Measurements from ENCODE around the gene NUDT22.

NUDT22 gene

GRCh38 chr11:64208796-64209562 is 17.1 kb upstream of the NUDT22 start:
- TF ChIP-seq RARB (CRISPR knock-in tag; IDR thresholded peaks at IDR 0.05) (no peak), PATZ1 (CRISPR knock-in tag; IDR thresholded peaks at IDR 0.05; ENCODE audit: borderline replicate concordance) (no peak), PPARA (CRISPR knock-in tag; IDR thresholded peaks at IDR 0.05; ENCODE audit: borderline replicate concordance) (no peak), TOX (CRISPR knock-in tag; IDR thresholded peaks at IDR 0.05; ENCODE audit: borderline replicate concordance) (no peak), OSR1 (CRISPR knock-in tag; IDR thresholded peaks at IDR 0.05) (no peak), POU6F1 (CRISPR knock-in tag; IDR thresholded peaks at IDR 0.05; ENCODE audit: borderline replicate concordance, low read depth) (no peak)
- ATAC-seq = no peak

GRCh38 chr11:64209563-64209843 is 16.6 kb upstream of the NUDT22 start:
- TF ChIP-seq ARNTL (CRISPR knock-in tag; IDR thresholded peaks at IDR 0.05; ENCODE audit: borderline replicate concordance, low read depth) (no peak), ZNF70 (CRISPR knock-in tag; IDR thresholded peaks at IDR 0.05) (no peak), ZFP3 (CRISPR knock-in tag; IDR thresholded peaks at IDR 0.05) (no peak), ISL1 (CRISPR knock-in tag; IDR thresholded peaks at IDR 0.05) (no peak), ESRRG (CRISPR knock-in tag; IDR thresholded peaks at IDR 0.05) (no peak), RARB (CRISPR knock-in tag; IDR thresholded peaks at IDR 0.05) (no peak), GLIS3 (CRISPR knock-in tag; IDR thresholded peaks at IDR 0.05) (no peak), CSRNP3 (CRISPR knock-in tag; IDR thresholded peaks at IDR 0.05) (no peak), BACH2 (CRISPR knock-in tag; IDR thresholded peaks at IDR 0.05; ENCODE audit: borderline replicate concordance) (no peak), PPARA (CRISPR knock-in tag; IDR thresholded peaks at IDR 0.05; ENCODE audit: borderline replicate concordance) (no peak), SNAI2 (CRISPR knock-in tag; IDR thresholded peaks at IDR 0.05) (no peak), POU6F1 (CRISPR knock-in tag; IDR thresholded peaks at IDR 0.05; ENCODE audit: borderline replicate concordance, low read depth) (no peak), CREB5 (CRISPR knock-in tag; IDR thresholded peaks at IDR 0.05; ENCODE audit: low read depth) (no peak), ZNF565 (CRISPR knock-in tag; conservative IDR thresholded peaks at IDR 0.05; ENCODE audit: low read depth) (no peak), ZC3H10 (CRISPR knock-in tag; IDR thresholded peaks at IDR 0.05) (no peak), OSR1 (CRISPR knock-in tag; IDR thresholded peaks at IDR 0.05) (no peak), PATZ1 (CRISPR knock-in tag; IDR thresholded peaks at IDR 0.05; ENCODE audit: borderline replicate concordance) (no peak), TSHZ2 (CRISPR knock-in tag; IDR thresholded peaks at IDR 0.05) (no peak), ZNF8 (CRISPR knock-in tag; IDR thresholded peaks at IDR 0.05) (no peak), TOX (CRISPR knock-in tag; IDR thresholded peaks at IDR 0.05; ENCODE audit: borderline replicate concordance) (no peak)

More at GRCh38 chr11:64209563-64209843, 16.6 kb upstream of the NUDT22 start:
- ATAC-seq = no peak

Data from SK-N-SH treated with all-trans-retinoic acid at 6 μM for 48 hours (cell line).